H1 (cell line): ENCODE measurements around the gene CYP2J2. TPM values are rescaled to one million over a fixed set of nuclear protein-coding genes. Genes with fewer than 3 reads are reported as not detected.
"Not testable (repeated sequence)": the region's sequence is repeated elsewhere in the genome, so short reads cannot be mapped to it uniquely, and the experiment has no call there.

ENCODE experiments used
- CTCF ChIA-PET: fragments of 300-600 bp; sonication (Branson Sonifier 250); formaldehyde crosslinking; loops from one replicate; lab custom pipeline; 2021; ENCODE audit not compliant: partially characterized antibody; lab: Charles Lee
- POLR2A ChIA-PET: fragments of 300-600 bp; sonication (Branson Sonifier 250); formaldehyde crosslinking; loops from one replicate; lab custom pipeline; 2021; ENCODE audit warnings: inconsistent platforms; ENCODE audit not compliant: partially characterized antibody; lab: Charles Lee
- DNase-seq, 2 experiments: peaks; one replicate each; pipeline versions ENCODE4 v3.0.0 to v3.0.0-alpha.2; 2010 to 2022; ENCODE audit warnings: low spot score in 2 of 2, low read depth in 1 of 2, mixed read lengths in 1 of 2
- FAIRE-seq: peaks from 2 replicates; lab custom pipeline; 2011; peaks lifted over from hg19 to GRCh38; lab: Jason Lieb, UNC
- H2AFZ ChIP-seq: 2 replicates; pipeline ENCODE4 v1.8.1; 2012; ENCODE audit warnings: low read length, inconsistent platforms
- H2AK5ac ChIP-seq: 2 replicates; pipeline ENCODE4 v1.6.1; 2013; ENCODE audit warnings: low read depth, low read length
- H2BK120ac ChIP-seq: replicated peaks from 2 replicates; pipeline ENCODE3; 2013; ENCODE audit warnings: low read depth, low read length, inconsistent platforms
- H2BK12ac ChIP-seq: 2 replicates; pipeline ENCODE4 v1.6.1; 2013; ENCODE audit warnings: low read depth, low read length
- H2BK15ac ChIP-seq: 2 replicates; pipeline ENCODE4 v1.6.1; 2013; ENCODE audit warnings: low read length
- H2BK20ac ChIP-seq: 2 replicates; pipeline ENCODE4 v1.6.1; 2013; ENCODE audit warnings: low read length
- H2BK5ac ChIP-seq: 2 replicates; pipeline ENCODE4 v1.6.1; 2013; ENCODE audit warnings: low read depth, low read length
- H3K14ac ChIP-seq: 2 replicates; pipeline ENCODE4 v1.6.1; 2013; ENCODE audit warnings: inconsistent platforms; ENCODE audit not compliant: insufficient read length
- H3K18ac ChIP-seq: 2 replicates; pipeline ENCODE4 v1.6.1; 2013; ENCODE audit warnings: low read length; ENCODE audit errors: extremely low read depth
- H3K23ac ChIP-seq: 2 replicates; pipeline ENCODE4 v1.6.1; 2013; ENCODE audit warnings: inconsistent platforms; ENCODE audit not compliant: insufficient read length
- H3K23me2 ChIP-seq: 2 replicates; pipeline ENCODE4 v1.6.1; 2013; ENCODE audit warnings: low read depth, low read length
- H3K27ac ChIP-seq: 2 replicates; pipeline ENCODE4 v1.6.1; 2011; ENCODE audit warnings: low read depth, low read length, inconsistent platforms
- H3K27me3 ChIP-seq, 4 experiments: replicated peaks in 1 of 4; 1 replicate in 1 of 4; 2 replicates in 3 of 4; pipeline versions ENCODE4 v1.6.1 to v1.8.1; 2011 to 2013; ENCODE audit warnings: low read length in 3 of 4, mild to moderate bottlenecking in 3 of 4, inconsistent platforms in 2 of 4, mixed read lengths in 2 of 4, moderate library complexity in 1 of 4; ENCODE audit not compliant: control insufficient read depth in 3 of 4, insufficient read depth in 3 of 4; ENCODE audit errors: extremely low read depth in 1 of 4
- H3K36me3 ChIP-seq, 4 experiments: 2 replicates each; pipeline versions ENCODE4 v1.6.1 to v1.8.1; 2011 to 2013; ENCODE audit warnings: mild to moderate bottlenecking in 4 of 4, low read length in 3 of 4, moderate library complexity in 2 of 4, control low read depth in 1 of 4, inconsistent platforms in 1 of 4; ENCODE audit not compliant: insufficient read depth in 4 of 4, control insufficient read depth in 2 of 4
- H3K4ac ChIP-seq: replicated peaks from 2 replicates; pipeline ENCODE3; 2013; ENCODE audit warnings: low read length, low read depth, mixed read lengths, inconsistent platforms; ENCODE audit not compliant: insufficient read length
- H3K4me1 ChIP-seq, 4 experiments: replicated peaks in 1 of 4; 1 replicate in 1 of 4; 2 replicates in 3 of 4; pipeline versions ENCODE4 v1.6.1 to v1.8.1; 2011 to 2013; ENCODE audit warnings: low read length in 3 of 4, inconsistent platforms in 2 of 4, mixed read lengths in 1 of 4; ENCODE audit not compliant: insufficient read depth in 4 of 4, control insufficient read depth in 3 of 4
- H3K4me2 ChIP-seq, 2 experiments: 2 replicates each; pipeline versions ENCODE4 v1.6.1 to v1.8.1; 2011 to 2013; ENCODE audit warnings: low read depth in 2 of 2, low read length in 2 of 2, control low read depth in 1 of 2, inconsistent platforms in 1 of 2, mild to moderate bottlenecking in 1 of 2; ENCODE audit not compliant: insufficient read depth in 1 of 2
- H3K4me3 ChIP-seq, 4 experiments: fragments of 200-600, 300-600 bp in 1 of 4; sonication (generic), shearing (Covaris generic), sonication (Bioruptor Twin) in 1 of 4; 2 replicates each; pipeline versions ENCODE4 v1.5.1 to v1.8.1; 2011 to 2016; ENCODE audit warnings: low read length in 4 of 4, low read depth in 3 of 4, control low read depth in 2 of 4, inconsistent platforms in 2 of 4, mild to moderate bottlenecking in 2 of 4, mixed read lengths in 1 of 4, moderate library complexity in 1 of 4; ENCODE audit not compliant: insufficient read depth in 2 of 4; ENCODE audit errors: extremely low read depth in 1 of 4
- H3K56ac ChIP-seq: replicated peaks from 2 replicates; pipeline ENCODE3; 2013; ENCODE audit warnings: low read depth, mild to moderate bottlenecking, mixed read lengths, low read length, inconsistent platforms; ENCODE audit not compliant: insufficient read length
- H3K79me1 ChIP-seq: 2 replicates; pipeline ENCODE4 v1.6.1; 2013; ENCODE audit warnings: low read depth, low read length, control low read depth
- H3K79me2 ChIP-seq, 2 experiments: 2 replicates each; pipeline versions ENCODE4 v1.6.1 to v1.8.1; 2012 to 2013; ENCODE audit warnings: low read length in 2 of 2, mild to moderate bottlenecking in 2 of 2, inconsistent platforms in 1 of 2; ENCODE audit not compliant: insufficient read depth in 2 of 2, control insufficient read depth in 1 of 2
- H3K9ac ChIP-seq, 4 experiments: replicated peaks in 1 of 4; 1 replicate in 1 of 4; 2 replicates in 3 of 4; pipeline versions ENCODE4 v1.6.1 to v1.8.1; 2011 to 2013; ENCODE audit warnings: low read depth in 3 of 4, low read length in 3 of 4, control low read depth in 2 of 4, mild to moderate bottlenecking in 2 of 4, moderate library complexity in 2 of 4, inconsistent platforms in 1 of 4; ENCODE audit errors: extremely low read depth in 1 of 4
- H3K9me3 ChIP-seq, 2 experiments: 2 replicates each; pipeline versions ENCODE4 v1.6.1 to v1.8.1; 2012 to 2013; ENCODE audit warnings: mild to moderate bottlenecking in 2 of 2, moderate library complexity in 2 of 2, control low read depth in 1 of 2, inconsistent platforms in 1 of 2, low read depth in 1 of 2, low read length in 1 of 2, mixed read lengths in 1 of 2; ENCODE audit not compliant: insufficient read depth in 2 of 2
- H4K20me1 ChIP-seq, 2 experiments: replicated peaks in 1 of 2; 2 replicates each; pipeline versions ENCODE3 to v1.8.1; 2011 to 2013; ENCODE audit warnings: inconsistent platforms in 2 of 2, low read length in 2 of 2, mild to moderate bottlenecking in 1 of 2; ENCODE audit not compliant: insufficient read depth in 2 of 2, control insufficient read depth in 1 of 2
- H4K5ac ChIP-seq: 2 replicates; pipeline ENCODE4 v1.6.1; 2013; ENCODE audit warnings: low read length, low read depth, mixed read lengths, inconsistent platforms; ENCODE audit not compliant: insufficient read length
- H4K8ac ChIP-seq: 2 replicates; pipeline ENCODE4 v1.8.0; 2013; ENCODE audit warnings: mild to moderate bottlenecking, moderate library complexity, low read length, inconsistent platforms; ENCODE audit not compliant: insufficient read depth; ENCODE audit errors: extremely low read depth
- H4K91ac ChIP-seq: replicated peaks from 2 replicates; pipeline ENCODE3; 2013; ENCODE audit warnings: low read length, mixed read lengths, inconsistent platforms; ENCODE audit not compliant: insufficient read length
- ATF2 ChIP-seq: IDR thresholded peaks from 2 replicates; pipeline ENCODE4 v1.6.1; 2012; ENCODE audit warnings: low read length, inconsistent platforms
- RBBP5 ChIP-seq: IDR thresholded peaks from 2 replicates; pipeline ENCODE4 v1.7.1; 2012; ENCODE audit warnings: low read depth, mild to moderate bottlenecking, inconsistent platforms, low read length, moderate library complexity, borderline replicate concordance
- WGBS, 2 experiments: shearing (Covaris generic) in 1 of 2; methylation state at CpG; one replicate each; pipeline versions ENCODE4 v1.1.6 to v1.1.7; 2013 to 2015; ENCODE audit warnings: low lambda C conversion rate in 2 of 2, mixed read lengths in 2 of 2, inconsistent platforms in 1 of 2, low coverage in 1 of 2, missing lambda C conversion rate in 1 of 2; ENCODE audit not compliant: insufficient replicate concordance in 2 of 2, insufficient coverage in 1 of 2, insufficient read length in 1 of 2; ENCODE audit errors: extremely low coverage in 1 of 2, missing lambda C conversion rate in 1 of 2; 5-methylcytosine and 5-hydroxymethylcytosine counted together
- polyA plus RNA-seq, 7 experiments: library from polyadenylated mRNA; depleted of rRNA in 3 of 7; stranded (reverse) in 5 of 7; unstranded in 2 of 7; fragments of >200 nt in 5 of 7; fragments of 200-250 nt in 2 of 7; gene quantifications; 1 replicate in 5 of 7; 2 replicates in 1 of 7; 4 replicates in 1 of 7; pipeline versions ENCODE4 v1.2.1 to v1.2.3, GENCODE V29; 2011 to 2013; ENCODE audit warnings: missing spikeins in 2 of 7, mixed read lengths in 2 of 7
- total RNA-seq: library from RNA; stranded (reverse); fragmentation: NEBNext Ultra II Directional; extraction: Animal tissue kit (Norgen Biotek cat#: 25700); gene quantifications from 2 replicates; pipeline ENCODE4 v1.2.1, GENCODE V29; 2021
- TF ChIP-seq, protein P1 (sequence below): IDR thresholded peaks from 2 replicates; pipeline ENCODE4 v1.6.1; 2012; ENCODE audit warnings: inconsistent platforms

CYP2J2 gene
- total and polyA plus RNA-seq, 2 of the 8 experiments (the other 6 are each of a cell fraction or from before 2014, with no cell fraction given): 0.59 to 2.1 TPM

GRCh38 chr1:59915516-59915915, 11.1 kb downstream of the CYP2J2 start (continued):
- TF ChIP-seq ATF2 (no peak), RBBP5 (no peak)
- TF ChIP-seq, protein P1, sequence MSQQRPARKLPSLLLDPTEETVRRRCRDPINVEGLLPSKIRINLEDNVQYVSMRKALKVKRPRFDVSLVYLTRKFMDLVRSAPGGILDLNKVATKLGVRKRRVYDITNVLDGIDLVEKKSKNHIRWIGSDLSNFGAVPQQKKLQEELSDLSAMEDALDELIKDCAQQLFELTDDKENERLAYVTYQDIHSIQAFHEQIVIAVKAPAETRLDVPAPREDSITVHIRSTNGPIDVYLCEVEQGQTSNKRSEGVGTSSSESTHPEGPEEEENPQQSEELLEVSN: no peak

DNA sequence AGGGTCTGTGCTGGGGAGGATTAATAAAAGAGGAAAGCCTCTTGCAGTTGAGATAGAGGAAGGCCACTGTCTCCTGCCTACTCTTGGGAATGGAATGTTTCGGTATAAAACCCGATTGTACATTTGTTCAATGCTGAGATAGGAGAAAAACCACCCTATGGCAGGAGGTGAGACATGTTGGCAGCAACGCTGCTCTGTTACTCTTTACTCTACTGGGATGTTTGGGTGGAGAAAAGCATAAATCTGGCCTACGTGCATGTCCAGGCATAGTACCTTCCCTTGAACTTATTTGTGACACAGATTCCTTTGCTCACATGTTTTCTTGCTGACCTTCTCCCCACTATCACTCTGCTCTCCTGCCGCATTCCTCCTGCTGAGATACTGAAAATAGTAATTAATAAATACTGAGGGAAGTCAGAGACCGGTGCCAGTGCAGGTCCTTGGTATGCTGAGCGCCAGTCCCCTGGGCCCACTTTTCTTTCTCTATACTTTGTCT, 11.7 kb downstream of the CYP2J2 start:
- H3K36me3 ChIP-seq, H3K23me2 ChIP-seq, H2AFZ ChIP-seq, H3K14ac ChIP-seq, H2BK5ac ChIP-seq, H4K8ac ChIP-seq, H3K27ac ChIP-seq, H3K4me2 ChIP-seq, H3K27me3 ChIP-seq, H2BK20ac ChIP-seq, H3K23ac ChIP-seq, H2BK120ac ChIP-seq, H4K20me1 ChIP-seq, H3K9me3 ChIP-seq, H3K4ac ChIP-seq, DNase-seq, H3K79me2 ChIP-seq, H3K9ac ChIP-seq, H2BK12ac ChIP-seq, POLR2A ChIA-PET, H2BK15ac ChIP-seq, H3K4me3 ChIP-seq, H4K5ac ChIP-seq, H4K91ac ChIP-seq, H3K18ac ChIP-seq, H2AK5ac ChIP-seq, H3K79me1 ChIP-seq, H3K4me1 ChIP-seq, H3K56ac ChIP-seq, FAIRE-seq: not testable (repeated sequence)
- CTCF ChIA-PET: interaction anchor here (1.8 kb wide), 1 partner anchor 12 kb away, joined by 10 read pairs; no protein-coding TSS in a partner anchor
- 80% methylated on average over 7 of the region's 7 CpGs; no CpG with 5 or more reads in 1 of the 2 experiments for WGBS, 2 experiments
